Testis (tissue), 2 donors: ENCODE results near the gene SMAD3.

ENCODE experiments used
- CTCF ChIP-seq, 3 experiments: fragments of 450-650 bp in 2 of 3; fragments of 200-600 bp in 1 of 3; sonication (generic) in 1 of 3; IDR thresholded peaks; one replicate each; pipeline ENCODE4 v1.5.1; 2016 to 2019; ENCODE audit warnings: antibody characterized with exemption in 3 of 3, mild to moderate bottlenecking in 2 of 3, moderate library complexity in 1 of 3
- POLR2A ChIP-seq: fragments of 450-650 bp; IDR thresholded peaks from one replicate; pipeline ENCODE4 v1.6.1; 2017; ENCODE audit warnings: antibody characterized with exemption, mild to moderate bottlenecking, moderate library complexity

GRCh38 chr15:67171471-67171870 lies 106.1 kb downstream of the SMAD3 start:
- no peak for TF ChIP-seq CTCF (IDR thresholded peaks at IDR 0.05)
- TF ChIP-seq POLR2A, result no peak
